DND-41 (cell line): Measurements from ENCODE around the gene HNRNPDL.

Experiments
- ATAC-seq: fragments of 200-7000 bp; cut with Tn5 transposase; 3 replicates; pipeline ENCODE4 v1.9.1; 2021; ENCODE audit warnings: low read depth; ENCODE audit not compliant: insufficient read depth
- DNase-seq: peaks from one replicate; pipeline ENCODE4 v3.0.0-alpha.2; 2020
- H2AFZ ChIP-seq: 2 replicates; pipeline ENCODE4 v1.6.0; 2012; ENCODE audit warnings: low read depth, low read length
- H3K27ac ChIP-seq: 2 replicates; pipeline ENCODE4 v1.5.1; 2012; ENCODE audit warnings: low read length, inconsistent platforms
- H3K27me3 ChIP-seq: fragments of 200-600 bp; sonication (generic); 2 replicates; pipeline ENCODE4 v1.6.0; 2012; ENCODE audit warnings: low read length, mild to moderate bottlenecking, inconsistent platforms; ENCODE audit not compliant: insufficient read depth, poor library complexity
- H3K36me3 ChIP-seq: 2 replicates; pipeline ENCODE4 v1.5.1; 2012; ENCODE audit warnings: low read length, inconsistent platforms; ENCODE audit not compliant: insufficient read depth
- H3K4me1 ChIP-seq: 2 replicates; pipeline ENCODE4 v1.5.1; 2012; ENCODE audit warnings: mild to moderate bottlenecking, low read length; ENCODE audit not compliant: insufficient read depth
- H3K4me2 ChIP-seq: 2 replicates; pipeline ENCODE4 v1.6.0; 2012; ENCODE audit warnings: mild to moderate bottlenecking, moderate library complexity, low read length, inconsistent platforms; ENCODE audit not compliant: insufficient read depth
- H3K4me3 ChIP-seq, 2 experiments: fragments of 200-600 bp in 1 of 2; shearing (Covaris generic) in 1 of 2; 2 replicates each; pipeline ENCODE4 v1.5.1; 2012 to 2016; ENCODE audit warnings: inconsistent platforms in 2 of 2, low read length in 2 of 2, mild to moderate bottlenecking in 2 of 2, low read depth in 1 of 2, moderate library complexity in 1 of 2
- H3K79me2 ChIP-seq: 2 replicates; pipeline ENCODE4 v1.6.0; 2012; ENCODE audit warnings: low read length, inconsistent platforms; ENCODE audit not compliant: insufficient read depth
- H3K9ac ChIP-seq: 2 replicates; pipeline ENCODE4 v1.6.0; 2012; ENCODE audit warnings: low read depth, mild to moderate bottlenecking, inconsistent platforms, low read length, moderate library complexity
- H3K9me3 ChIP-seq: 2 replicates; pipeline ENCODE4 v1.5.1; 2012; ENCODE audit warnings: low read length, moderate library complexity, mild to moderate bottlenecking, inconsistent platforms; ENCODE audit not compliant: insufficient read depth, severe bottlenecking
- H4K20me1 ChIP-seq: 2 replicates; pipeline ENCODE4 v1.6.0; 2012; ENCODE audit warnings: low read length; ENCODE audit not compliant: insufficient read depth
- CTCF ChIP-seq: IDR thresholded peaks from 2 replicates; pipeline ENCODE4 v1.5.1; 2012; ENCODE audit warnings: borderline replicate concordance, low read length, moderate library complexity, mild to moderate bottlenecking; ENCODE audit not compliant: poor library complexity, severe bottlenecking; ENCODE audit errors: extremely low read depth
- EZH2 ChIP-seq: IDR thresholded peaks from 3 replicates; pipeline ENCODE4 v1.6.1; 2012; ENCODE audit warnings: borderline replicate concordance, low read depth, mild to moderate bottlenecking, moderate library complexity, low read length, inconsistent platforms; ENCODE audit not compliant: severe bottlenecking

HNRNPDL gene

GRCh38 chr4:82447886-82448285 is 17.6 kb upstream of the HNRNPDL start:
- TF ChIP-seq CTCF: no peak
- TF ChIP-seq EZH2: no peak
- H3K79me2 ChIP-seq: peaks cover 85% of the 10 kb centered on the region
- H3K27ac ChIP-seq: no peak overlapping the region
- no peak overlapping the region for H3K4me3 ChIP-seq
- no peak overlapping the region for H3K4me2 ChIP-seq
- H3K4me1 ChIP-seq: no peaks in the 10 kb centered on the region
- H3K9me3 ChIP-seq: no peaks in the 10 kb centered on the region
- no peak overlapping the region for H2AFZ ChIP-seq
- ATAC-seq (no peak), DNase-seq (no peak)
- peaks cover 54% of the 10 kb centered on the region for H3K36me3 ChIP-seq
- no peaks in the 10 kb centered on the region for H3K27me3 ChIP-seq
- H3K9ac ChIP-seq: no peak overlapping the region
- H4K20me1 ChIP-seq: peaks cover 28% of the 10 kb centered on the region; the same call in 1 of the 2 replicates

DNA sequence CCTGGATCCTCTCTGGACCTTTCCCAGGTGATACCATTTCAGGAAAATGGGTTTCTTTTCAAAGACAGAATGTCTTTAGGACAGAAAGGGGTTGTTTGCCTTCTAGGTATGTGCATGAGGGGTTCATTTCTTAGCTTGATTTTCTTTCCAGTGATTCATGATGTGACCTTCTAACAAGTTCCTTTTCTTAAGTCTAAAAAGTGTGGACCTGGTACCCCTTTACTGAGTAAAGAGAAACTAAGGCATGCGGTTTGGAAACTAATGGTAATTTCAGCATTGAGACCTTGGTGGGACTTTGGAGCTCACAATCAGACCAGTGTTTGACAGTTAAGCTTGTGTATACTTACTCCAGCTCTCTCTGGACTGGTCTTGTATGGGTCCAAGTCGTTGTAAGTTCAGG is 8.8 kb upstream of the HNRNPDL start:
- Histone ChIP-seq H3K9ac (no peak overlapping the region), H3K9me3 (no peaks in the 10 kb centered on the region), H3K27me3 (no peaks in the 10 kb centered on the region), H3K27ac (no peak overlapping the region), H3K4me3 (no peak overlapping the region), H3K4me2 (no peak overlapping the region), H3K4me1 (peaks cover 2% of the 10 kb centered on the region; the same call in 1 of the 2 replicates), H4K20me1 (peaks cover 77% of the 10 kb centered on the region), H3K36me3 (peaks cover 49% of the 10 kb centered on the region), H3K79me2 (peaks cover 100% of the 10 kb centered on the region), H2AFZ (no peak overlapping the region)
- TF ChIP-seq EZH2 (no peak), CTCF (no peak)
- no peak for DNase-seq
- no peak for ATAC-seq

DNA sequence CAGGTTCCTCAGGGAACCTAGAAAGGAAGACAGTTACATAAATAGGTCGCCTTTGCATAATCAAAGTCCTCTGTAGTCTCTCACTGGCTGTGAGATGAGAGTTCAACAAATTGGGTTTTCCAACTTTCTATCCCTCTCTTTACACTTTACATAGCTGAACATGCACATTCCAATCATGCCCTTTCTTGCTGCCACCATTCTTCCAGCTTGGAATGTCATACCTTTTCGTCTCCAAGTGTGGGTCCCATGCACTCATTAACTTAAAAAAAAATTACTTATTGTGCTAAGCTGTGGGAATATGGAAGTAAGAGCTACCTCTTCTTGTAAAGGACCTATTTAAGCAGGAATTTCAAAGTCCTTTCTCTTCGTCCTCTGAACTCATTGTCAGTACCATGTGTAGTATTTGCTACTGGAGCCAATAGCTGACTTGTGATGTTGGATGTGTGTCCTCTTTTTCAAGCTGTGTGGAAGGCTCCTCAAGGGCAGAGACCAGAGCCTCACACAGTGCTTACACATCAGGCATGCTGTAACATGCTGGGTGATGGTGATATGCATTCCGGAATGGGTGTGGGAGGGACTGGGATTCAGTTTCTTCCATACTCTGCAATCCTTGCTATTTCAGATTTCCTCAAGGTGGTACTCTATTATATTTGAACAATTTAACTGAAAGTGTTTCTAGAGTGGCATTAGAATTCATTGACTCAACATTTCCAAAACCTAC is 7.2 kb upstream of the HNRNPDL start:
- DNase-seq (no peak), ATAC-seq (no peak)
- Histone ChIP-seq H3K27me3 (no peaks in the 10 kb centered on the region), H3K4me1 (peaks cover 17% of the 10 kb centered on the region), H3K27ac (no peak overlapping the region), H4K20me1 (peaks cover 81% of the 10 kb centered on the region), H3K36me3 (peaks cover 61% of the 10 kb centered on the region), H3K9me3 (no peaks in the 10 kb centered on the region), H3K9ac (no peak overlapping the region), H3K4me2 (0 out of 2 replicates have a peak overlapping the region, but pooled peaks have one; percentile 6), H3K4me3 (no peak overlapping the region), H2AFZ (no peak overlapping the region), H3K79me2 (peaks cover 100% of the 10 kb centered on the region)
- TF ChIP-seq EZH2 (no peak), CTCF (no peak)

GRCh38 chr4:82436780-82437179 is 6.5 kb upstream of the HNRNPDL start:
- H3K36me3 ChIP-seq: peaks cover 55% of the 10 kb centered on the region
- H3K9ac ChIP-seq: no peak overlapping the region
- no peak overlapping the region for H2AFZ ChIP-seq
- H3K4me2 ChIP-seq: no peak overlapping the region
- DNase-seq (no peak), ATAC-seq (no peak)
- H3K4me3 ChIP-seq: no peak overlapping the region
- H3K27me3 ChIP-seq: no peaks in the 10 kb centered on the region
- H3K79me2 ChIP-seq: peaks cover 100% of the 10 kb centered on the region
- H4K20me1 ChIP-seq: peaks cover 84% of the 10 kb centered on the region
- H3K27ac ChIP-seq: no peak overlapping the region
- peaks cover 23% of the 10 kb centered on the region for H3K4me1 ChIP-seq
- H3K9me3 ChIP-seq: no peaks in the 10 kb centered on the region
- TF ChIP-seq EZH2 (no peak), CTCF (no peak)
